ENCODE measurements around the gene ANXA1.

The ANXA1 gene

DNA sequence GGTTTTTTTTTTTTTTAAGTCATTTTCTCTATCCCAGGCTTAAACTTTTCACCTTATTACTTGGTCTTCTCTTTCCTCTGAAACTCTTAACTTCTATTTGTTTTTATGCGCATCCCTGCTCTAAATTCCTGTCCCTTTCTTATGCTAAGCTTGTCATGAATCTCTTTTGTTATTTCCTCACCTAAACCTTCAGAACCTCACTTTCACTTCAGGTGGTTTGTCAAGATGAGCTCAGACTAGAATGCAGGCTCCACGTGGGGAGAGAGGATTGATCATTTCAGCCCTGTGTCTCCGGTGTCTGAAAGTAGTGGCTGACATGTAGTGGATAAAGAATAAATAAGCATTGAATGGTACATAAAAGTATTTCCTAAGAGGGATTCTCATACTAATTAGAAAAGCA lies 63.6 kb downstream of the ANXA1 start:
- no peak for DNase-seq

GRCh38 chr9:73216100-73216499 lies 64.4 kb downstream of the ANXA1 start:
- DNase-seq: no peak
